Hippocampal formation (tissue), 2 donors: ENCODE data around the gene DHH.
"Not testable (repeated sequence)": the region's sequence is repeated elsewhere in the genome, so short reads cannot be mapped to it uniquely, and the experiment has no call there.

Source experiments
- DNase-seq, 2 donors: peaks; one replicate each; lab custom pipeline; 2025; lab: John Stamatoyannopoulos, UW

The DHH gene

DNA sequence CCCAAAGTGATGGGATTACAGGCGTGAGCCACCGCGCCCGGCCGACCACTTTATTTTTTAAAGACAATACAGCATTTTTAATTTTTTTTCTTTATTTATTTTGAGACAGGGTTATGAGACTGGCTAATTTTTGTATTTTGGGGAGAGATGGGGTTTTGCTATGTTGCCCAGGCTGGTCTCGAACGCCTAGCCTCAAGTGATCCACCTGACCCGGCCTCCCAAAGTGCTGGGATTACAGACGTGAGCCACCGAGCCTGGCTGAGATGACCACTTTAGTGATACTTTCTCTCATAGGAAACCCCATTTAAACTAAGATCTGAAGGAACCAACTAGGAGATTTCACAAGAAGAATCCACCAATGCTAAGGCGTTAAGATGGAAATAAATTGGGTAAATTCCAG, 23.6 kb downstream of the DHH start:
- DNase-seq = no peak

DNA sequence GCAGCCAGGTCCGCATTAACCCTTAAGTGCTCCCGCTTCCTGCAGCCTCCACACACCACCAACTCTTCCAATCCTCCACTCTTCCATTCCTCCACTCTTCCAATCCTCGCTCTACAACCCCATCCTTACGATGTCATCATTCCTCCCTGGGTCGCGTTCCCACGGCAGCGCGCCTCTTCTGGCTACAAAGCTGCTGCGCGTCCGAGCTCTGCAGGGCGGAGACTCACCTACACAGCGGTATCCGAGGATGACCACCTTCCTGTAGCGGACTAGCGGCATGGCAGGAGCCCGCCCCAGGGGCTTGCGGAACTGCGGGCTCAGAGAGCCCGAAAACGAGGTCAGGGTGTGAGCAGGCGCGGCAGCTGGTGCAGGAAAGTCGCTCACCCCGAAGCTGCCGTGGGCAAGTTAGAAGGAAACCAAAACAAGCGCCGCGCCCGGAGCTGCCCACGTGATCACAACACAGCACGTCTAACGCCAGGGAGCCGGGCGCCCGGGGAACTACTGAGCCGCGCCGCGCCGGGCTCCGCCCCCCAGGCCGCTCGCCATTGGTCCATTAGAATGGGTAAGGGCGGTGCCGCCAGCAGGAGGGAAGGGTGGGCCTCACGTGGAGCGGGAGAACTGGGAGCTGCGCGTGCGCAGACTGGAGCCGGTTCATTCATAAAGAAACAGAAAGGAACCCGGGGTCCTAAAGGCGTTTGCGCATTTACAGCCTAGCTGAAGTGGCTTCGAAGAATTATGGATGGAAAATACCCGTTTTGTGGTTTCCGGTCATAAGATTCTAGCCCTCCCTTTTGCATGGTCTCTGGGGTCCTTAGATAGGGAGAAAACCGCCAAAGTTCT, 24.9 kb downstream of the DHH start, which contains the start of gene RHEBL1:
TSS of gene RHEBL1 (minus strand) at position 473 of the 840 bp plus-strand sequence. CDS start at position 279, 194 bp downstream.
- peak; percentile 95 for DNase-seq

DNA sequence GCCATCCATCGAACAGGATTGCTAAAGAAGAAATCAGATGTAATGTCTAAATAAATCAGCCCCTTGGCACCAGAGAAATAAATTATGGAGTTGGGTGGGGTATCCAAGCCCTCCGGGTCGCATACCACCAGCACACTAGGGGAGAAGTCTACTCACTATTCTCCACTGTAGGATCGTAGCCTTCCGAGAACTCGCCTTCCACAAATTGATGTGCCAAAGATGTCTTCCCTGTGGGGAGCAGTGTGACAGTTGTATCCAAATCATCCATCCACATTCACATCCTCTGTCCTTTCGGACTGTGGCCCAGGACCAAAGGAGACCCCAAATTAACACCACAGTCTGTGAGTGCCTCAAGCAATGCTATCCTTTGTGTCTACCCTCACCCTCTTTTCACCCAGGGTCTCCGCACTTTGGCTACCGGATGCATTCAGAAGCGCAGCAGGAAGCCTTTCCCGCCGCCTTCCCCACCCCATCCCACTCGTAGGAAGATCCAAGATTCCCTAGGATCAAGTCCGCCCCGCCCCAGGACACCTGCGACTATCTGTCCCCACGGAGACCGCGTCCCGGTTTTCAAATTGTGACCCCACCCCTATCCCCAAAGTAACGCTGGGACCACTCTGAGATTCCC, 25.6 kb downstream of the DHH start:
- no peak for DNase-seq

DNA sequence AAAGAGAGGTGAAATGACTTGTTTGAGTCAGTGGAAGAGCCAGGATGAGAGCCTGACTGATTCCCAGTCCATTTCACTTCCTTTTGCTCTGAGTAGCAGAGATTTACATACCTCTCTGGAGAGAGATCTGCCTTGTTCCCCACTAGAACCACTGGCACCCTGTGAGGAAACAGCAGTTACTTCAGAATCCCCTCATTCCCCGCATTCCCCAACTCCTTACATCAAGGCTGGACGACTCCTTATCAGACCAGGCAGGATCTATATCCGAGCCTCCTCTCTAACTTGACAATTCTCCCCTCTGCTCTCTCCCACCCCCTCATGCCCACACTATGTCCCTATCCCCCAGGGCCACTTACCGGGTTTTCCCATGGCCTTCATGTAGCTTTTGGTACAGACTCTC, 28.5 kb downstream of the DHH start:
- no peak for DNase-seq

GRCh38 chr12:49064767-49065152, 29.8 kb downstream of the DHH start:
- DNase-seq = no peak

DNA sequence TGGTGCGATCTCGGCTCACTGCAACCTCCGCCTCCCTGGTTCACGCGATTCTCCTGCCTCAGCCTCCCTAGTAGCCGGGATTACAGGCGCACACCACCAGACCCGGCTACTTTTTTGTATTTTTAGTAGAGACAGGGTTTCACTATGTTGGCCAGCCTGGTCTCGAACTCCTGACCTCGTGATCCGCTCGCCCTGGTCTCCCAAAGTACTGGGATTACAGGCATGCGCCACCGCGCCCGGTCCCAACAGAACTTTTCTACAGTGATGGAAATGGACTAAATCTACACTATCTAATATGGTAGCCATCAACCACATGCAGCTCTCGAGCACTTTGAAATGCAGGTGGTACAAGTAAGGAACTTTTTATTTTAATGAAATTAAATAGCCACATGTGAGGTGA, 32.7 kb downstream of the DHH start:
- DNase-seq = not testable (repeated sequence)

GRCh38 chr12:49061157-49061650, 33.4 kb downstream of the DHH start:
- no peak for DNase-seq

- peak; percentile 86 to 92 for DNase-seq
Observed at GRCh38 chr12:49060237-49061156, 34.1 kb downstream of the DHH start, which contains the start of gene KMT2D. Gene KMT2D (minus strand): TSS chr12:49060794. CDS start chr12:49055324, 5,470 bp downstream.

GRCh38 chr12:49059299-49060171, 35.1 kb downstream of the DHH start:
- no peak for DNase-seq

DNA sequence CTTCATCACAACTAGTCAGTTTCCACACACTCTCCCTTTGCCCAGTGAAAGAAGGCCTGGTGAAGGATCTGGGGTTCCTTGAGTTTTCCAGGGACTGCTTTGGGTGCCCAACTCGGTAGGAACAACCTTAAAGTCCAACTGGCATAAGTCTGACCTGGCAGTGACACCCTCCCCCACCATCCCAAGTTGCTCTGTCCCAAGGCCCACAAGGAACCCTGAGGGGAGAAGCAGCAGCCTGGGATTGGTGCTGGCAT, 35.6 kb downstream of the DHH start:
- DNase-seq = no peak

DNA sequence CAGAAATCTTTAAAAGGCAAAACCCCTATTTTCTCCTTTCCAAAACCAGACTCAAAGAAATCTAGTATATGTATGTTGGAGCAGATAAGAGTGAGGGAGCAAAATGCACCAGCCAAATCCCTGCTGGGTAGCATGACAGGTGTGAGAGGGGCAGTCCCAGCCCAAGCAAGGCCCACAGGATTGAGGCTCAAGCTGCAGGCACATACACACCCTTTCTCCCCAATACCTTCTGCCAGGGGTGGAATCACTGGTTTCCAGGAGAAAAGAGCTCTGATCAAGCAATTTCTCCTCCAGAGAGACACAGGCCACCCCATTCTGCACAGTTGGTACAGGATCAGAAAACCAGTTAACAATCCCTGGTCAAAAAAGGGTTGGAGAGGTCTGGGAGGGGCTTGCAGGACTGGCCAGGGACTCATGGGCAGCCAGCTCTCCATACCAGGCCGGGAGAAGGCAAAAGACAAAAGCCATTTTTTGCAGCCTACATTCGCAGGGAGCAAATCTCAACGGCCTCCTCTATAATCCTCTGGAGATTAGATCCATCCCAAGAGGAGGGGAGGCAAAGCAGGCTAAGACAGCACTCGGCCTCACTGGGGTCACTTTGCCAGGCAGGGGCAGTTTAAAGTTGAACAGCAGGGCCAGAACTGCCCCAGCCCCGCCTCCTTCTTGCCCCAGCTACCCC, 36.1 kb downstream of the DHH start:
- no peak for DNase-seq

DNA sequence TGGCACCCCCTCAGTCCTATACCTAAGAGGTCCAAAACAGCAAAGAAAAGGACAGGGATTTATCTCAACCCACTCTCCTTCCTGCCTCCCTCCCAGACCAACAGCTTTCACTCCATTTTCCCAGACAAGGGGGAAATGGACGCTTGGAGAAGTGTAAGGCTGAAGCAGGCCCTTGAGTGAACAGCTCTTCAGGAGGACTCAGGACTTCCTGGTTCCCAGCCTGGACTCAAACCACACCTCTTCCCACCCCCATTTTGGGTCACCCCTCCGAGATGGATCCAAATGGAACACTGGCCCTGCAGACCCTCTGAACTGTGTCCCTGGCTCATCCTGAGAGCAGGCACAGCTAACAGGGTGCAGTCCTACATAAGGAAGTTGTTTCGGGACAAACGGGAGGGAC, 36.7 kb downstream of the DHH start:
- DNase-seq = no peak

- peak; percentile 42 to 55 for DNase-seq
Observed at GRCh38 chr12:49055978-49056754, 38.4 kb downstream of the DHH start.

DNA sequence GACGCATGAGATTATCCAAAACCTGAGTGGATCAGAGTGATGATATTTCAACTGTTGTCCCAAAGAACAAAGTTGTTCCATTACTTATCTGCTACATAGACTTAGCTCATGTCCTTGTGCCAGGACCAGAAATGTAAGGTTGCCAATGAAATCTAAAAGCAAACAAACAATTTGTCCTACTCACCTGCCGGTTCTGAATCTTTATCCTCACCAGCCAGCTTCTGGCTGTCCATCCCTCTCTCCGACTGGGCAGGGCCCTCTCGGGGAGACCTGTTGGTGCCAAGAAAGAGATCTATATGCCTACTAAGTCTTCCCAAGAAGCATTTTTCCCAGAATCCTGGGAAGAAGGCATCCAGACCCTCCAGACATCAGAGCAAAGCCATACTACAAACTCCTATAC, 39.5 kb downstream of the DHH start:
- no peak for DNase-seq

DNA sequence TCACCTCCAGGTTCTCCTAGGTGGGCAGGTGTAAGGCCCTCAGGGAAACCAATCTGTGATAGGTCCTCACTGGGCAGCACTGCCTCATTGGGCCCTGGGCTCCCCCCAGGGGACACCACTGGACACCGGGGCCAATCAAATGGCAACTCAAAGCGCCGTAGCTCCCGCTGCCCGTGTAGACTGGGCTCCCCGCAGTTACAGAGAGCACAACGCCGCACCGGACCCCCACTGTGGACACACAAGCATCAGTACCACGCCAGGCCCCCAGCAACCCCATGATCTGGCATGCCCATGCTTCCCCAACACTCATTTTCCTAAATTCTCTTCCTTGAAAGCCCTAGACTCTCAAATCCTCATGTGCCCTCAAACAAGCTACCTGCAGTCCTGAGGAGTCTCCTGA, 40.1 kb downstream of the DHH start:
- no peak for DNase-seq

- no peak for DNase-seq
Observed at GRCh38 chr12:49054096-49054495, 40.5 kb downstream of the DHH start.

- no peak for DNase-seq
Observed at GRCh38 chr12:49052451-49053208, 42.0 kb downstream of the DHH start.

- no peak for DNase-seq
Observed at GRCh38 chr12:49051777-49052438, 42.7 kb downstream of the DHH start.

DNA sequence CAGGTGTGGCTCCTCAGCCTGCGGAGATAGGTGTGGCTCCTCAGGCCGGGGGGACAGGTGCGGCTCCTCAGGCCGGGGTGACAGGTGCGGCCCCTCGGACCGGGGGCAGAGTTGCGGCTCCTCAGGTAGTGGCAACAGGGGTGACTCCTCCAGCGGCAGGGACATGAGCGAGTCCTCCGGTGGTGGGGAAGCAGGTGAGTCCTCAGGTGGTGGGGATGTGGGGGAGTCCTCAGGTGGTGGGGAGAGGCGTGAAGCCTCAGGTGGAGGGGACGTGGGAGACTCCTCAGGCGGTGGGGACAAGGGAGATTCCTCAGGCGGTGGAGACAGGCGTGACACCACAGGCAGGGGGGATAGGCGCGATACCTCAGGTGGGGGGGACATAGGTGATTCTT, 43.2 kb downstream of the DHH start:
- no peak for DNase-seq
